Measurements from ENCODE around the gene EFNB2. TPM values are rescaled to one million over a fixed set of nuclear protein-coding genes. Genes with fewer than 3 reads are reported as not detected.

The EFNB2 gene, protein sequence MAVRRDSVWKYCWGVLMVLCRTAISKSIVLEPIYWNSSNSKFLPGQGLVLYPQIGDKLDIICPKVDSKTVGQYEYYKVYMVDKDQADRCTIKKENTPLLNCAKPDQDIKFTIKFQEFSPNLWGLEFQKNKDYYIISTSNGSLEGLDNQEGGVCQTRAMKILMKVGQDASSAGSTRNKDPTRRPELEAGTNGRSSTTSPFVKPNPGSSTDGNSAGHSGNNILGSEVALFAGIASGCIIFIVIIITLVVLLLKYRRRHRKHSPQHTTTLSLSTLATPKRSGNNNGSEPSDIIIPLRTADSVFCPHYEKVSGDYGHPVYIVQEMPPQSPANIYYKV
- total RNA-seq (2022) (14.3 and 16.9 TPM in 2 replicates), Bru-seq, nascent RNA (percentile 79 among the genes with signal in this experiment), BruChase-seq, experiment 1, labeled RNA remaining after a 6-hour chase (percentile 64 among the genes with signal in this experiment), BruChase-seq, experiment 2, labeled RNA remaining after a 2-hour chase (percentile 75 among the genes with signal in this experiment)
- long read RNA-seq, full-length matches to known transcripts: 4 of 7 reads
- long read RNA-seq, partial matches to known transcripts: 0 of 7 reads
- long read RNA-seq, other reads (novel, unspliced or antisense): 3 of 7 reads

DNA sequence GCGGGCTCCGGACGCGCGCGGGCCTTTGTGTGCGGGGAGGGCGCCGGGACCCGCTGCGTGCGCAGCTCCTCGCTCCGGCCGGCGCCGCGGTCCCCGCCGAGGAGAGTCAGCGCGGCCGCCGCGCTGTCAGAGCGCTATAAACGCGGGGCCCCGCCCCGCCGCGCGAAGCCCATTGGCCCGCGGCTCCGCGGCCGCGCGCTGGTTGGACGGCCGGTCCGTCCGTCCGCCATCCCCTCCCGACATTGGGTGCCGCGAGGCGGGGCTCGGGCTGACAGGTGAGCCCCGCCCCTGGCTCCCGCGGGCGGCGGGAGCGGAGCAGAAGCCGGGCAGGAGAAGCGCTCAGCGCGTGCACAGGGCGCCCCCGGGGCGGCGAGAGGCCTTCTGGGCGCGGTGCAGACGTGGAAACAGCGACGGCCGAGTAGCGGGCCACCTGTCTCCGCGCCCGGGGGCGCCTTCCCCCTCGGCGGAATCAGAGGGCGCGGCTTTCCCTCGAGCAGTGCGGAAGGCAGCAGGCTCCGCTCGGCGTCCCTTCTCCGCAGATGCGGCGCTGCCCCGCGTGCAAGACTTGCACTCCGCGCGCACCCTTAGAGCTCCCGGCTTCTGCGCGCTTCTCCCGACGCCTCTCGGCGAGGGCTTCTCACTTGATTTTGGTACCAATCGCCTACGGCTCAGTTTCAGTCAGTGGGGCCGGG, at the start of gene EFNB2:
TSS of gene EFNB2 (minus strand) at position 111 of the 692 bp plus-strand sequence. CDS start 698 bp downstream, outside the sequence.
- no peaks in the 10 kb centered on the region for H3K9me3 Mint-ChIP-seq (ENCODE audit: low read depth, unreplicated experiment)
- H3K36me3 Mint-ChIP-seq (ENCODE audit: insufficient read depth, unreplicated experiment): peaks cover 33% of the 10 kb centered on the region
- H3K27me3 Mint-ChIP-seq (ENCODE audit: unreplicated experiment): no peaks in the 10 kb centered on the region
- H3K27ac Mint-ChIP-seq (ENCODE audit: unreplicated experiment): peak within 1 kb of the TSS; percentile 73
- intact Hi-C loops (cut with micrococcal nuclease; ENCODE audit: unreplicated experiment): loop anchor here (10.0 kb wide), 1 partner anchor 1961 kb away; no protein-coding TSS in a partner anchor
- DNase-seq: peak; percentile 79
- CTCF ChIA-PET: interaction anchor here (0.5 to 0.9 kb wide), 2 partner anchors 452 to 493 kb away, joined by 4 read pairs; no protein-coding TSS in a partner anchor
- H3K4me3 Mint-ChIP-seq (ENCODE audit: low read depth, unreplicated experiment): peak within 1 kb of the TSS; percentile 79
- no peaks in the 10 kb centered on the region for H3K4me1 Mint-ChIP-seq (ENCODE audit: low read depth, unreplicated experiment)
- BruUV-seq (replicated peaks): no TSS peak
- TF ChIP-seq CTCF (IDR thresholded peaks at IDR 0.05; ENCODE audit: unreplicated experiment): no peak

- TF ChIP-seq CTCF (IDR thresholded peaks at IDR 0.05; ENCODE audit: unreplicated experiment): no peak
- Mint-ChIP-seq H3K27ac (ENCODE audit: unreplicated experiment) (no peak overlapping the region), H3K4me3 (ENCODE audit: low read depth, unreplicated experiment) (no peak overlapping the region), H3K27me3 (ENCODE audit: unreplicated experiment) (no peaks in the 10 kb centered on the region), H3K9me3 (ENCODE audit: low read depth, unreplicated experiment) (peaks cover 2% of the 10 kb centered on the region), H3K36me3 (ENCODE audit: insufficient read depth, unreplicated experiment) (no peaks in the 10 kb centered on the region), H3K4me1 (ENCODE audit: low read depth, unreplicated experiment) (no peaks in the 10 kb centered on the region)
- no TSS peak for BruUV-seq (replicated peaks)
- DNase-seq: no peak
- intact Hi-C loops (cut with micrococcal nuclease; ENCODE audit: unreplicated experiment): no loop called here
- CTCF ChIA-PET: no interaction called here
Observed at GRCh38 chr13:106581225-106581624, 45.8 kb upstream of the EFNB2 start.

- CTCF ChIA-PET: no interaction called here
- Mint-ChIP-seq H3K4me1 (ENCODE audit: low read depth, unreplicated experiment) (no peaks in the 10 kb centered on the region), H3K27me3 (ENCODE audit: unreplicated experiment) (no peaks in the 10 kb centered on the region), H3K27ac (ENCODE audit: unreplicated experiment) (no peak overlapping the region), H3K9me3 (ENCODE audit: low read depth, unreplicated experiment) (no peaks in the 10 kb centered on the region), H3K36me3 (ENCODE audit: insufficient read depth, unreplicated experiment) (no peaks in the 10 kb centered on the region), H3K4me3 (ENCODE audit: low read depth, unreplicated experiment) (no peak overlapping the region)
- BruUV-seq (replicated peaks): no TSS peak
- intact Hi-C loops (cut with micrococcal nuclease; ENCODE audit: unreplicated experiment): no loop called here
- TF ChIP-seq CTCF (IDR thresholded peaks at IDR 0.05; ENCODE audit: unreplicated experiment): no peak
- no peak for DNase-seq
Observed at GRCh38 chr13:106575896-106576295, 40.4 kb upstream of the EFNB2 start.

- H3K27ac Mint-ChIP-seq (ENCODE audit: unreplicated experiment): no peak overlapping the region
Observed at GRCh38 chr13:106573868-106574267, 38.4 kb upstream of the EFNB2 start.

More at GRCh38 chr13:106573868-106574267, 38.4 kb upstream of the EFNB2 start:
- CTCF ChIA-PET: no interaction called here
- Mint-ChIP-seq H3K9me3 (ENCODE audit: low read depth, unreplicated experiment) (no peaks in the 10 kb centered on the region), H3K4me3 (ENCODE audit: low read depth, unreplicated experiment) (no peak overlapping the region), H3K27me3 (ENCODE audit: unreplicated experiment) (no peaks in the 10 kb centered on the region), H3K36me3 (ENCODE audit: insufficient read depth, unreplicated experiment) (no peaks in the 10 kb centered on the region), H3K4me1 (ENCODE audit: low read depth, unreplicated experiment) (no peaks in the 10 kb centered on the region)
- TF ChIP-seq CTCF (IDR thresholded peaks at IDR 0.05; ENCODE audit: unreplicated experiment): no peak
- BruUV-seq (replicated peaks): no TSS peak
- intact Hi-C loops (cut with micrococcal nuclease; ENCODE audit: unreplicated experiment): no loop called here
- DNase-seq: no peak
